IMR-90 (cell line): ENCODE results near the gene VARS2. TPM values are rescaled to one million over a fixed set of nuclear protein-coding genes. Genes with fewer than 3 reads are reported as not detected.

Source experiments
- ATAC-seq: fragments of 200-7000 bp; cut with Tn5 transposase; 2 replicates; pipeline ENCODE4 v1.9.1; 2020; ENCODE audit warnings: low read depth, mild to moderate bottlenecking, moderate library complexity
- BruUV-seq: library from RNA; stranded (reverse); fragments of 400-500 nt; replicated peaks from 2 replicates; lab custom pipeline; 2021; lab: Mats Ljungman, UMichigan
- CTCF ChIA-PET: fragments of 300-600 bp; formaldehyde crosslinking; extraction: SDS; loops from one replicate; lab custom pipeline; 2021; ENCODE audit warnings: antibody characterized with exemption; lab: Yijun Ruan, JAX
- POLR2A ChIA-PET: fragments of 300-600 bp; sonication (Branson Sonifier 250); formaldehyde crosslinking; loops from one replicate; lab custom pipeline; 2022; ENCODE audit warnings: antibody characterized with exemption; ENCODE audit not compliant: unreplicated experiment; lab: Charles Lee
- DNase-seq: peaks from one replicate; pipeline ENCODE4 v3.0.0; 2013
- H2AFZ ChIP-seq: replicated peaks from 2 replicates; pipeline ENCODE3; 2013; ENCODE audit warnings: low read length, mild to moderate bottlenecking; ENCODE audit not compliant: poor library complexity
- H2AK5ac ChIP-seq: 2 replicates; pipeline ENCODE4 v1.6.1; 2013; ENCODE audit warnings: low read depth, low read length, inconsistent platforms
- H2AK9ac ChIP-seq: replicated peaks from 2 replicates; pipeline ENCODE3; 2013; ENCODE audit warnings: mild to moderate bottlenecking, low read depth, low read length, moderate library complexity; ENCODE audit not compliant: poor library complexity
- H2BK120ac ChIP-seq: 2 replicates; pipeline ENCODE4 v1.6.1; 2013; ENCODE audit warnings: low read depth, low read length, inconsistent platforms
- H2BK15ac ChIP-seq: 3 replicates; pipeline ENCODE4 v1.6.1; 2013; ENCODE audit warnings: low read depth, low read length, inconsistent platforms
- H2BK20ac ChIP-seq: 2 replicates; pipeline ENCODE4 v1.6.1; 2013; ENCODE audit warnings: low read depth, mild to moderate bottlenecking, inconsistent platforms, low read length, moderate library complexity
- H2BK5ac ChIP-seq: 2 replicates; pipeline ENCODE4 v1.6.1; 2013; ENCODE audit warnings: mild to moderate bottlenecking, low read depth, low read length, inconsistent platforms; ENCODE audit not compliant: poor library complexity, severe bottlenecking
- H3K14ac ChIP-seq: replicated peaks from 2 replicates; pipeline ENCODE4 v1.6.1; 2013; ENCODE audit warnings: low read depth, low read length, inconsistent platforms
- H3K18ac ChIP-seq: 2 replicates; pipeline ENCODE4 v1.6.1; 2013; ENCODE audit warnings: low read depth, low read length, control low read depth
- H3K23ac ChIP-seq: 2 replicates; pipeline ENCODE4 v1.6.1; 2013; ENCODE audit warnings: low read depth, low read length, inconsistent platforms
- H3K27ac ChIP-seq: 2 replicates; pipeline ENCODE4 v1.5.1; 2013; ENCODE audit warnings: mild to moderate bottlenecking, control low read depth, low read length; ENCODE audit not compliant: insufficient read depth
- H3K27me3 ChIP-seq: 2 replicates; pipeline ENCODE4 v1.6.1; 2013; ENCODE audit warnings: low read length; ENCODE audit not compliant: control insufficient read depth, insufficient read depth
- H3K36me3 ChIP-seq: 2 replicates; pipeline ENCODE4 v1.6.1; 2013; ENCODE audit warnings: low read length, mixed read lengths; ENCODE audit not compliant: control insufficient read depth, insufficient read depth
- H3K4ac ChIP-seq: 2 replicates; pipeline ENCODE4 v1.6.1; 2013; ENCODE audit warnings: low read depth, low read length, inconsistent platforms
- H3K4me1 ChIP-seq: 2 replicates; pipeline ENCODE4 v1.6.1; 2013; ENCODE audit warnings: low read length, mixed read lengths; ENCODE audit not compliant: control insufficient read depth, insufficient read depth
- H3K4me2 ChIP-seq: 2 replicates; pipeline ENCODE4 v1.6.1; 2013; ENCODE audit warnings: low read depth, mild to moderate bottlenecking, control low read depth, low read length, moderate library complexity
- H3K4me3 ChIP-seq: 2 replicates; pipeline ENCODE4 v1.5.1; 2013; ENCODE audit warnings: low read depth, mild to moderate bottlenecking, control low read depth, low read length, moderate library complexity; ENCODE audit not compliant: insufficient read depth
- H3K56ac ChIP-seq: 2 replicates; pipeline ENCODE4 v1.6.1; 2013; ENCODE audit warnings: low read length, inconsistent platforms; ENCODE audit not compliant: insufficient read depth; ENCODE audit errors: extremely low read depth
- H3K79me1 ChIP-seq, 2 experiments: 2 replicates each; pipeline ENCODE4 v1.6.1; 2013; ENCODE audit warnings: low read length in 2 of 2, inconsistent platforms in 1 of 2, low read depth in 1 of 2
- H3K9ac ChIP-seq: 2 replicates; pipeline ENCODE4 v1.6.1; 2013; ENCODE audit warnings: low read depth, low read length, control low read depth
- H3K9me1 ChIP-seq: 2 replicates; pipeline ENCODE4 v1.6.1; 2013; ENCODE audit warnings: low read length, inconsistent platforms; ENCODE audit not compliant: insufficient read depth
- H3K9me3 ChIP-seq: 2 replicates; pipeline ENCODE4 v1.6.1; 2013; ENCODE audit warnings: low read length; ENCODE audit not compliant: control insufficient read depth, insufficient read depth
- H4K20me1 ChIP-seq: 2 replicates; pipeline ENCODE4 v1.6.1; 2013; ENCODE audit warnings: low read length, inconsistent platforms; ENCODE audit not compliant: insufficient read depth
- H4K5ac ChIP-seq: 2 replicates; pipeline ENCODE4 v1.6.1; 2013; ENCODE audit warnings: mild to moderate bottlenecking, low read depth, low read length, control low read depth
- H4K8ac ChIP-seq, 2 experiments: 2 replicates each; pipeline ENCODE4 v1.6.1; 2013; ENCODE audit warnings: low read depth in 2 of 2, low read length in 2 of 2, control low read depth in 1 of 2, inconsistent platforms in 1 of 2
- H4K91ac ChIP-seq: 2 replicates; pipeline ENCODE4 v1.6.1; 2013; ENCODE audit warnings: low read depth, low read length, inconsistent platforms; ENCODE audit not compliant: insufficient read depth
- BHLHE40 ChIP-seq: fragments of 150-350 bp; IDR thresholded peaks from 2 replicates; pipeline ENCODE4 v1.6.1; 2016; ENCODE audit warnings: mild to moderate bottlenecking, low read depth, low read length
- CHD1 ChIP-seq: IDR thresholded peaks from 2 replicates; pipeline ENCODE4 v1.6.1; 2012; ENCODE audit warnings: low read depth, low read length, improper control_type of control experiment
- MAFK ChIP-seq: IDR thresholded peaks from 2 replicates; pipeline ENCODE4 v1.6.1; 2012; ENCODE audit warnings: low read depth, low read length, improper control_type of control experiment
- MAZ ChIP-seq: IDR thresholded peaks from 2 replicates; pipeline ENCODE4 v1.6.1; 2012; ENCODE audit warnings: low read depth, mild to moderate bottlenecking, low read length, improper control_type of control experiment, moderate library complexity, borderline replicate concordance
- NFE2L2 ChIP-seq: fragments of 150-350 bp; IDR thresholded peaks from 2 replicates; pipeline ENCODE4 v1.6.1; 2016; ENCODE audit warnings: low read depth, mild to moderate bottlenecking, low read length
- POLR2A ChIP-seq: IDR thresholded peaks from 2 replicates; pipeline ENCODE4 v1.6.1; 2012; ENCODE audit warnings: mild to moderate bottlenecking, low read depth, low read length
- RFX5 ChIP-seq: IDR thresholded peaks from 2 replicates; pipeline ENCODE4 v1.8.0; 2012; ENCODE audit warnings: low read depth, mild to moderate bottlenecking, low read length, moderate library complexity
- WGBS, 2 experiments: methylation state at CpG; one replicate each; pipeline versions ENCODE4 v1.1.5 to v1.1.7; 2013; ENCODE audit warnings: missing lambda C conversion rate in 2 of 2; ENCODE audit not compliant: insufficient read length in 1 of 2; ENCODE audit errors: extremely low coverage in 2 of 2; 5-methylcytosine and 5-hydroxymethylcytosine counted together
- dilution Hi-C: fragments of 300-500 bp; cut with HindIII; formaldehyde crosslinking; loops from one replicate; pipeline ENCODE4 v1.14.3; 2018; ENCODE audit warnings: low sequenced_read_pairs; ENCODE audit not compliant: unreplicated experiment
- in situ Hi-C: fragments of 300-500 bp; cut with MboI; formaldehyde crosslinking; loops from 3 replicates; pipeline ENCODE4 v1.14.3; 2019; ENCODE audit warnings: low sequenced_read_pairs, inconsistent platforms, mixed read lengths
- intact Hi-C: fragments of 100-400 bp; cut with micrococcal nuclease; formaldehyde crosslinking; loops from 2 replicates; pipeline ENCODE4 v1.10.0; 2022
- polyA plus RNA-seq, 3 experiments: library from polyadenylated mRNA; depleted of rRNA; stranded (reverse); fragments of >200 nt; gene quantifications; 2 replicates each; pipeline ENCODE4 v1.2.3, GENCODE V29; 2012; ENCODE audit warnings: low replicate concordance in 1 of 3
- total RNA-seq: library from RNA; depleted of rRNA; stranded (reverse); fragments of >200 nt; gene quantifications from 2 replicates; pipeline ENCODE4 v1.2.3, GENCODE V29; 2012
- TF ChIP-seq, protein P1 (sequence below): conservative IDR thresholded peaks from 2 replicates; pipeline ENCODE4 v1.5.1; 2012; ENCODE audit warnings: mild to moderate bottlenecking, low read depth, low read length, improper control_type of control experiment
- TF ChIP-seq, protein P2 (sequence below): fragments of 150-350 bp; IDR thresholded peaks from 2 replicates; pipeline ENCODE4 v1.6.1; 2016; ENCODE audit warnings: low read depth, mild to moderate bottlenecking, low read length, moderate library complexity, borderline replicate concordance
- TF ChIP-seq, protein P3 (sequence below): fragments of 150-350 bp; IDR thresholded peaks from 2 replicates; pipeline ENCODE4 v1.6.1; 2017; ENCODE audit warnings: mild to moderate bottlenecking, antibody characterized with exemption, low read length, low read depth

VARS2 gene
- total and polyA plus RNA-seq, 2 of the 4 experiments (the other 2 are of a cell fraction): 7.2 to 14.0 TPM

DNA sequence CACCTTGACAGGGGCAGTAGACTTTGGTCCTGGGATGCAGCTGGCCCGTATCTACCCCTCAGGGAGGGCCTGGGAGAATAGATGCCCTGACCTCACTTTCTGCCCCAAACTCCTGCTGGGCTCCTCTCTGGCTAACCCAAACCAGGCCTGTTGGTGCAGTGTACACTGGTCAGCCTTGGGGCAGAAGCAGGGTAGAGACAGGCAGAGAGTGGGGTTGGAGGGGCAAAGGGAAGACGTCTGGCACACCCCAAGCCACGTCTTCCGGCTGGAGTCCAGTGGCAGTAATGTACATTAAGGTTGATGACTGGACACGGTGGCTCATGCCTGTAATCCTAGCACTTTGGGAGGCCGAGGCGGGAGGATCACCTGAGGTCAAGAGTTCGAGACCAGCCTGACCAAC lies 20.4 kb upstream of the VARS2 start:
- POLR2A ChIA-PET: no interaction called here
- Histone ChIP-seq H2BK5ac (no peak overlapping the region), H2AFZ (no peak overlapping the region)

More for the DNA sequence above, 20.4 kb upstream of the VARS2 start:
- Histone ChIP-seq H4K91ac (no peak overlapping the region), H2AK5ac (no peak overlapping the region), H2AK9ac (no peak overlapping the region), H3K4me2 (no peak overlapping the region), H3K4ac (no peak overlapping the region), H3K36me3 (peaks cover 73% of the 10 kb centered on the region), H3K14ac (no peak overlapping the region), H2BK20ac (no peak overlapping the region), H3K79me1 (peaks cover 3 to 26% of the 10 kb centered on the region in 2 experiments), H3K4me3 (no peak overlapping the region), H3K4me1 (peaks cover 4% of the 10 kb centered on the region; the same call in 1 of the 2 replicates), H3K9me1 (no peaks in the 10 kb centered on the region), H3K27ac (no peak overlapping the region), H3K56ac (no peak overlapping the region), H3K27me3 (no peaks in the 10 kb centered on the region), H2BK15ac (no peak overlapping the region), H3K9ac (no peak overlapping the region), H4K8ac (no peak overlapping the region), H4K5ac (no peak overlapping the region), H4K20me1 (no peaks in the 10 kb centered on the region; the same call in 1 of the 2 replicates), H3K9me3 (no peaks in the 10 kb centered on the region), H3K23ac (no peak overlapping the region), H2BK120ac (no peak overlapping the region), H3K18ac (no peak overlapping the region)
- dilution Hi-C loops (no loop called here), in situ Hi-C loops (no loop called here), intact Hi-C loops (no loop called here)
- CTCF ChIA-PET: no interaction called here
- ATAC-seq: no peak
- BruUV-seq: no TSS peak
- TF ChIP-seq, protein P1, sequence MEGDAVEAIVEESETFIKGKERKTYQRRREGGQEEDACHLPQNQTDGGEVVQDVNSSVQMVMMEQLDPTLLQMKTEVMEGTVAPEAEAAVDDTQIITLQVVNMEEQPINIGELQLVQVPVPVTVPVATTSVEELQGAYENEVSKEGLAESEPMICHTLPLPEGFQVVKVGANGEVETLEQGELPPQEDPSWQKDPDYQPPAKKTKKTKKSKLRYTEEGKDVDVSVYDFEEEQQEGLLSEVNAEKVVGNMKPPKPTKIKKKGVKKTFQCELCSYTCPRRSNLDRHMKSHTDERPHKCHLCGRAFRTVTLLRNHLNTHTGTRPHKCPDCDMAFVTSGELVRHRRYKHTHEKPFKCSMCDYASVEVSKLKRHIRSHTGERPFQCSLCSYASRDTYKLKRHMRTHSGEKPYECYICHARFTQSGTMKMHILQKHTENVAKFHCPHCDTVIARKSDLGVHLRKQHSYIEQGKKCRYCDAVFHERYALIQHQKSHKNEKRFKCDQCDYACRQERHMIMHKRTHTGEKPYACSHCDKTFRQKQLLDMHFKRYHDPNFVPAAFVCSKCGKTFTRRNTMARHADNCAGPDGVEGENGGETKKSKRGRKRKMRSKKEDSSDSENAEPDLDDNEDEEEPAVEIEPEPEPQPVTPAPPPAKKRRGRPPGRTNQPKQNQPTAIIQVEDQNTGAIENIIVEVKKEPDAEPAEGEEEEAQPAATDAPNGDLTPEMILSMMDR: no peak
- TF ChIP-seq CHD1 (no peak), BHLHE40 (no peak), POLR2A (no peak), NFE2L2 (no peak), RFX5 (no peak), MAFK (no peak), MAZ (no peak)
- TF ChIP-seq, protein P2, sequence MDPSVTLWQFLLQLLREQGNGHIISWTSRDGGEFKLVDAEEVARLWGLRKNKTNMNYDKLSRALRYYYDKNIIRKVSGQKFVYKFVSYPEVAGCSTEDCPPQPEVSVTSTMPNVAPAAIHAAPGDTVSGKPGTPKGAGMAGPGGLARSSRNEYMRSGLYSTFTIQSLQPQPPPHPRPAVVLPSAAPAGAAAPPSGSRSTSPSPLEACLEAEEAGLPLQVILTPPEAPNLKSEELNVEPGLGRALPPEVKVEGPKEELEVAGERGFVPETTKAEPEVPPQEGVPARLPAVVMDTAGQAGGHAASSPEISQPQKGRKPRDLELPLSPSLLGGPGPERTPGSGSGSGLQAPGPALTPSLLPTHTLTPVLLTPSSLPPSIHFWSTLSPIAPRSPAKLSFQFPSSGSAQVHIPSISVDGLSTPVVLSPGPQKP: no peak
- TF ChIP-seq, protein P3, sequence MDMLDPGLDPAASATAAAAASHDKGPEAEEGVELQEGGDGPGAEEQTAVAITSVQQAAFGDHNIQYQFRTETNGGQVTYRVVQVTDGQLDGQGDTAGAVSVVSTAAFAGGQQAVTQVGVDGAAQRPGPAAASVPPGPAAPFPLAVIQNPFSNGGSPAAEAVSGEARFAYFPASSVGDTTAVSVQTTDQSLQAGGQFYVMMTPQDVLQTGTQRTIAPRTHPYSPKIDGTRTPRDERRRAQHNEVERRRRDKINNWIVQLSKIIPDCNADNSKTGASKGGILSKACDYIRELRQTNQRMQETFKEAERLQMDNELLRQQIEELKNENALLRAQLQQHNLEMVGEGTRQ: no peak
- WGBS, 2 experiments: 90% methylated on average over 3 of the region's 8 CpGs; no CpG with 5 or more reads in 1 of the 2 experiments
- DNase-seq: no peak
